Esophagus squamous epithelium (tissue), 5 donors: ENCODE results near the gene BRMS1. TPM values are rescaled to one million over a fixed set of nuclear protein-coding genes. Genes with fewer than 3 reads are reported as not detected.
A peak's percentile ranks its signal among the peaks of the same experiment; 100 is the strongest.

Source experiments
- DNase-seq: peaks from one replicate; lab custom pipeline; 2025; lab: John Stamatoyannopoulos, UW
- H3K27ac ChIP-seq, 4 donors: fragments of 200-600 bp; sonication (generic); one replicate each; pipeline ENCODE4 v1.5.1; 2016 to 2019; ENCODE audit warnings: mild to moderate bottlenecking in 1 of 4
- H3K27me3 ChIP-seq, 4 donors: fragments of 200-600 bp; sonication (generic); 1 replicate in 3 of 4; 2 replicates in 1 of 4; pipeline versions ENCODE4 v1.5.1 to v1.6.0; 2017 to 2021; ENCODE audit warnings: antibody characterized with exemption in 1 of 4
- H3K36me3 ChIP-seq, 3 donors: fragments of 200-600 bp; sonication (generic); one replicate each; pipeline ENCODE4 v1.5.1; 2016 to 2019
- H3K4me1 ChIP-seq, 3 donors: fragments of 200-600 bp; sonication (generic); one replicate each; pipeline ENCODE4 v1.5.1; 2017 to 2019
- H3K4me3 ChIP-seq, 4 donors: fragments of 200-600 bp; sonication (generic); 1 replicate in 3 of 4; 2 replicates in 1 of 4; pipeline ENCODE4 v1.5.1; 2016 to 2019; ENCODE audit warnings: mild to moderate bottlenecking in 2 of 4, moderate library complexity in 1 of 4
- H3K9me3 ChIP-seq, 3 donors: fragments of 200-600 bp; sonication (generic); one replicate each; pipeline ENCODE4 v1.5.1; 2016 to 2019
- POLR2A ChIP-seq, 4 donors: fragments of 450-650 bp; IDR thresholded peaks; one replicate each; pipeline ENCODE4 v1.6.1; 2017; ENCODE audit warnings: antibody characterized with exemption in 4 of 4, mild to moderate bottlenecking in 4 of 4, moderate library complexity in 3 of 4
- WGBS, 2 donors: methylation state at CpG; one replicate each; pipeline ENCODE4 v1.1.5; 2018; 5-methylcytosine and 5-hydroxymethylcytosine counted together
- intact Hi-C: fragments of 100-400 bp; cut with DNase I; formaldehyde crosslinking; loops from one replicate; pipeline ENCODE4 v1.15.0; 2022
- total RNA-seq, 4 donors: library from RNA; depleted of rRNA; stranded (reverse); fragments of >200 nt; gene quantifications; one replicate each; pipeline ENCODE4 v1.1.0, GENCODE V29; 2016
- TF ChIP-seq, protein P1 (sequence below), 6 experiments: fragments of 450-650 bp in 4 of 6; fragments of 200-600 bp in 2 of 6; sonication (generic) in 2 of 6; IDR thresholded peaks; one replicate each; pipeline ENCODE4 v1.5.1; 2016 to 2019; ENCODE audit warnings: antibody characterized with exemption in 6 of 6, mild to moderate bottlenecking in 4 of 6, moderate library complexity in 4 of 6
- donor health status: DM: yes; HTN: yes; CAD: no.

The BRMS1 gene, protein sequence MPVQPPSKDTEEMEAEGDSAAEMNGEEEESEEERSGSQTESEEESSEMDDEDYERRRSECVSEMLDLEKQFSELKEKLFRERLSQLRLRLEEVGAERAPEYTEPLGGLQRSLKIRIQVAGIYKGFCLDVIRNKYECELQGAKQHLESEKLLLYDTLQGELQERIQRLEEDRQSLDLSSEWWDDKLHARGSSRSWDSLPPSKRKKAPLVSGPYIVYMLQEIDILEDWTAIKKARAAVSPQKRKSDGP
- total RNA-seq, result 10 to 100 TPM; 43.8 to 65.5 (median 56.8) TPM

DNA sequence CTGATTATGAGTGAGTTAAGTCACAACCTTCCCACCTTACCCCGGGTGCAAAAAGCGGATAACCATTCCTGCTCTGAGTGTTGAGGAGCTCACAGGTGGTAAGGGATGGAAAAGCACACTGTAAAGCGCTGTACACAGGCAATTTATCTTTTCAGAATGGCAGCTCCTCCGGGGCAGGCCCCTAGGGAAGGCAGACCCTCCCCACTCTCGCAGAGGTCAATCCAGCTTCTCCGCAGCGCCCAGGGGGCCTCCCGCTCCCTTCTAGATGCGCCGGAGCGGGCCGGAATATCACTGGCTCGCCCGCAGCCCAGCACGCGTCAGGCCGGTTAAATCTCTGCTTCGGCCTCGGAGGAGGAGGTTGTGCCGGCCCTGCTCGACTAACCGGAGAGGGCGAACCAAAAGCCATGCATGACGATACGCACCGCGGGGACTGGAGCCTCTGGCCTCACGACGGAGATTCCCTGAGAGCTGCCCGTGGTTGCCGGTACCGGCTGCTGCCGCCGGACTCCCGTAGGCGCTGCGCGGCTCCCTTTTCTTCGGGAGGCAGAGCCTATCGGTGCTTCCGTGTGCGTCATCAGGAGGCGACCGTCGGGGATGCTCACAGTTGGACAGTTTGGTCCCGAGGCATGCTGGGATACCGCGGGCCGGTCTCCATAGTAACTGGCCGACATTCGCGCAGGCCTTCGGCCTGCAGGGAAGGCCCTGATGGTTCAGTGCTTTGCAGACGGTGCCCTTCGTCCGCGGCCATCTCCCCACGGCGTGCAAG, at the start of gene BRMS1:
TSS of gene BRMS1 (minus strand) at position 555 of the 766 bp plus-strand sequence. CDS start 2,870 bp downstream, outside the sequence.
- intact Hi-C loops, result no loop called here
- peak in 3 of 4 donors; percentile 84 to 86 (median 86) for TF ChIP-seq POLR2A (IDR thresholded peaks at IDR 0.05)
- TF ChIP-seq, protein P1, sequence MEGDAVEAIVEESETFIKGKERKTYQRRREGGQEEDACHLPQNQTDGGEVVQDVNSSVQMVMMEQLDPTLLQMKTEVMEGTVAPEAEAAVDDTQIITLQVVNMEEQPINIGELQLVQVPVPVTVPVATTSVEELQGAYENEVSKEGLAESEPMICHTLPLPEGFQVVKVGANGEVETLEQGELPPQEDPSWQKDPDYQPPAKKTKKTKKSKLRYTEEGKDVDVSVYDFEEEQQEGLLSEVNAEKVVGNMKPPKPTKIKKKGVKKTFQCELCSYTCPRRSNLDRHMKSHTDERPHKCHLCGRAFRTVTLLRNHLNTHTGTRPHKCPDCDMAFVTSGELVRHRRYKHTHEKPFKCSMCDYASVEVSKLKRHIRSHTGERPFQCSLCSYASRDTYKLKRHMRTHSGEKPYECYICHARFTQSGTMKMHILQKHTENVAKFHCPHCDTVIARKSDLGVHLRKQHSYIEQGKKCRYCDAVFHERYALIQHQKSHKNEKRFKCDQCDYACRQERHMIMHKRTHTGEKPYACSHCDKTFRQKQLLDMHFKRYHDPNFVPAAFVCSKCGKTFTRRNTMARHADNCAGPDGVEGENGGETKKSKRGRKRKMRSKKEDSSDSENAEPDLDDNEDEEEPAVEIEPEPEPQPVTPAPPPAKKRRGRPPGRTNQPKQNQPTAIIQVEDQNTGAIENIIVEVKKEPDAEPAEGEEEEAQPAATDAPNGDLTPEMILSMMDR (IDR thresholded peaks at IDR 0.05), result peak in 4 of 6 experiments; percentile 26 to 64 (median 37)
- H3K4me1 ChIP-seq, result peaks cover 34 to 62% (median 35%) of the 10 kb centered on the region in 3 donors
- no peaks in the 10 kb centered on the region for H3K27me3 ChIP-seq
- no peaks in the 10 kb centered on the region for H3K9me3 ChIP-seq
- peak within 1 kb of the TSS; percentile 67 to 83 (median 78) for H3K4me3 ChIP-seq
- peak within 1 kb of the TSS; percentile 79 to 96 (median 83) for H3K27ac ChIP-seq
- DNase-seq, result peak; percentile 94
- WGBS, 2 donors, result 0% methylated on average over 3 to 12 of the region's 59 CpGs
- peaks cover 0 to 34% (median 26%) of the 10 kb centered on the region in 3 donors for H3K36me3 ChIP-seq

DNA sequence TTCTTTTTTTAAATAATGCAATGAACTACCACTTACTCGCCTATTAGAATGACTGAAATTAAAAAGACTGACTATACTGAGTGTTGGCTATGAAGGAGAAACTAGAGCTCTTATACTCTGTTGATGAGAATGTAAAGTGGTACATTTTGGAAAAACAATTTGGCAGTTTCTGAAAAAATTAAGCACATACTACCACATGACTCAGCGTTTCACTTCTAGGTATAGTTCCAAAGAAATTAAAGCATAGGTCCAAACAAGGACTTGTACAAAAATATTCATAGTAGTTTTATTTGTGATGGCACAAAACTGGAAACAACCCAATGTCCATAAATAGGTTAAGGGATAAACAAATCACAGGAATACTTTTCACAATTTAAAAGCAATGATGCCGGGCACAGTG, 49.0 kb upstream of the BRMS1 start:
- Histone ChIP-seq H3K27me3 (peaks cover 0 to 17% (median 0%) of the 10 kb centered on the region in 4 donors), H3K27ac (no peak overlapping the region), H3K4me3 (no peak overlapping the region), H3K36me3 (no peaks in the 10 kb centered on the region), H3K4me1 (peaks cover 0 to under 1% (median 0%) of the 10 kb centered on the region in 3 donors), H3K9me3 (no peaks in the 10 kb centered on the region)
- DNase-seq, result no peak
- intact Hi-C loops, result no loop called here
- TF ChIP-seq POLR2A (IDR thresholded peaks at IDR 0.05), result no peak
- TF ChIP-seq, protein P1 (IDR thresholded peaks at IDR 0.05), result no peak
- 53 to 63% methylated on average over 3 of the region's 3 CpGs for WGBS, 2 donors

DNA sequence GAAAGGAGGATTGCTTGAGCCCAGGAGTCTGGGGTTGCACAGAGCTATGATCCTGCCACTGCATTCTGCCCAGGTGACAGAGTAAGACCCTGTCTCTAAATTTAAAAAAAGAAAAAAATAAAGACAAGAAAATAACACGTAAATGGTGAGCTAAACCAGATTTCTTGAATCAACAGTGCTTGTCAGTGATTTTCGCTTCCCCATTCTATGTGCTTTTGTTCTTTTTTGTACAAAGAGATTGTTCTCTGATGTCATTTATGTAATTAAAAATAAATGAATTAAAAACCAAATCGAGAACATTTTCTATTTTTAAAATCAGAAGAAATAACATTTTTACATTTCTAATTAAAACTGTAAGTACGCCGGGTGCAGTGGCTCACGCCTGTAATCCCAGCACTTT, 46.4 kb upstream of the BRMS1 start:
- no peaks in the 10 kb centered on the region for H3K9me3 ChIP-seq
- peaks cover 0 to 7% (median 4%) of the 10 kb centered on the region in 3 donors for H3K4me1 ChIP-seq
- peaks cover 0 to 17% (median 0%) of the 10 kb centered on the region in 4 donors for H3K27me3 ChIP-seq
- intact Hi-C loops, result no loop called here
- H3K27ac ChIP-seq, result no peak overlapping the region
- TF ChIP-seq POLR2A (IDR thresholded peaks at IDR 0.05), result no peak
- TF ChIP-seq, protein P1 (IDR thresholded peaks at IDR 0.05), result no peak
- no peak for DNase-seq
- H3K36me3 ChIP-seq, result no peaks in the 10 kb centered on the region
- 72 to 73% methylated on average over 6 of the region's 6 CpGs for WGBS, 2 donors
- no peak overlapping the region for H3K4me3 ChIP-seq

DNA sequence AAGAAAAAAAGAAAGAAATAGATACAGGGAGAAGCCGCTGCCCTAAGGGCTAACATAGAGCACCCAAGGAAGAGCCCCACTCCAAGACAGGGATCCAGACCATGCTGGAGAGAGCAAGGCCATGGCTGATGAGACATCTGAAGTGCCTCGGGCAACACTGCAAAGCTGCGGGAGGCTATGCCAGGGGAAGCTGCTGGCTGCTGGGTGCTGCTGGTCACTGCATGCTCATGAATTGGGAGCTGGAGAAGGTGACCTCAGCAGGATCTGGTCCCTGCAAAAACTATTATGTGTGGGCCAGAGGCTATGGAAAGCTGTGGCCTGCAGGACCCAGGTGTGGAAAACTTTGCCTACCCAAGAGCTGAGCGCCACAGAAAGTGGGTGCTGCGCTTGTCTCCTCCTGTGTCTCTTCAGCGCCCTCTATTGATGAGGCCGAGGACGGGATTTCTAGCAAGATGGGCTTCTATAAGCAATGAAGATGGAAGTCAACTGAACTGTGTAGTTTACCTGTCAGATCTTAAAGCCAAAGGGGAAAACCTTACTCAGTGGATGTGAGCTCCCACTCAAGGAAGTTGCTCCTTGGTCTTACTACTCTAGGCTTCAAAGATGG, 44.0 kb upstream of the BRMS1 start:
- Histone ChIP-seq H3K36me3 (no peaks in the 10 kb centered on the region), H3K4me1 (peaks cover 0 to 15% (median 8%) of the 10 kb centered on the region in 3 donors), H3K27me3 (peaks cover 0 to 21% (median 0%) of the 10 kb centered on the region in 4 donors), H3K4me3 (no peak overlapping the region), H3K9me3 (no peaks in the 10 kb centered on the region), H3K27ac (no peak overlapping the region)
- TF ChIP-seq, protein P1 (IDR thresholded peaks at IDR 0.05), result peak; percentile 56 to 79 (median 69)
- TF ChIP-seq POLR2A (IDR thresholded peaks at IDR 0.05), result no peak
- WGBS, 2 donors, result 21 to 23% methylated on average over 7 to 8 of the region's 8 CpGs
- intact Hi-C loops, result no loop called here
- DNase-seq, result no peak
